Chondrocyte (in vitro differentiated cells): ENCODE data around the gene RBMS1. TPM values are rescaled to one million over a fixed set of nuclear protein-coding genes. Genes with fewer than 3 reads are reported as not detected.
A peak's percentile ranks its signal among the peaks of the same experiment; 100 is the strongest.

Source experiments
- DNase-seq: peaks from one replicate; pipeline ENCODE4 v3.0.0; 2021; ENCODE audit warnings: mixed read lengths, low spot score
- H3K27ac Mint-ChIP-seq: one replicate; pipeline ENCODE4 v1.8.0; 2021; ENCODE audit warnings: mild to moderate bottlenecking, moderate library complexity, mixed read lengths; ENCODE audit not compliant: unreplicated experiment
- H3K27me3 Mint-ChIP-seq: 2 replicates; pipeline ENCODE4 v1.8.0; 2021; ENCODE audit warnings: low read depth, mixed read lengths
- H3K36me3 Mint-ChIP-seq: 2 replicates; pipeline ENCODE4 v1.8.0; 2021; ENCODE audit warnings: low read depth, mixed read lengths
- H3K4me1 Mint-ChIP-seq: 2 replicates; pipeline ENCODE4 v1.8.0; 2021; ENCODE audit warnings: low read depth, mild to moderate bottlenecking, mixed read lengths
- H3K4me3 Mint-ChIP-seq: one replicate; pipeline ENCODE4 v1.8.0; 2021; ENCODE audit warnings: mild to moderate bottlenecking, moderate library complexity, mixed read lengths; ENCODE audit not compliant: unreplicated experiment
- H3K9me3 Mint-ChIP-seq: 2 replicates; pipeline ENCODE4 v1.8.0; 2021; ENCODE audit warnings: low read depth, mixed read lengths
- CTCF ChIP-seq: fragments of 200-600 bp; sonication (generic); IDR thresholded peaks from 2 replicates; pipeline ENCODE4 v1.5.0; 2021; ENCODE audit warnings: antibody characterized with exemption, mild to moderate bottlenecking, moderate library complexity
- total RNA-seq: library from RNA; stranded (reverse); gene quantifications from 3 replicates; pipeline ENCODE4 v1.2.1, GENCODE V29; 2021

The RBMS1 gene
- total RNA-seq, 1 donor from 2014 or later = 133 TPM

- Mint-ChIP-seq H3K9me3 (no peaks in the 10 kb centered on the region), H3K27me3 (no peaks in the 10 kb centered on the region), H3K4me1 (peaks cover 86% of the 10 kb centered on the region), H3K4me3 (no peak overlapping the region), H3K36me3 (peaks cover 4% of the 10 kb centered on the region), H3K27ac (peak overlapping the region; percentile 3)
- DNase-seq = no peak
- TF ChIP-seq CTCF = no peak
These were observed 173.9 kb downstream of the RBMS1 start for GRCh38 chr2:160319700-160320099.

DNA sequence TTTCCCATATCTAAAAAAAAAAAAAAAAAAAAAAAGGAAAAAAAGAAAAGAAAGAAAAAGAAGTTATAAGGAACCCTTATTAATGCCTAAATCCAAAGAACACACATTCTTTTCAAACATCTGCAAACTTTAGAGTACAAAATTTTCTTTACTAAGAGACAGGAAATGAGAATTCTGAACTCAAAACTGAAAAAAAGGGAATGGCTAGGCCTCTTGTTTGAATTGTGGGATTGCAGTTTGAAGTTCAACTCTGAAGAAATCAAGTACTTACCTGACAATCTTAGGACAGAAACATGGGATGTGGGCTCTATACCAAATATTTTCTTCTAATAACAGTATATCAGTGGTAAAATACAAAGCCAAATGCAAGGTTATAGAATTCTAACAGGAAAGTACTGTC lies 175.4 kb downstream of the RBMS1 start:
- Mint-ChIP-seq H3K4me3 (no peak overlapping the region), H3K4me1 (peaks cover 86% of the 10 kb centered on the region), H3K27me3 (no peaks in the 10 kb centered on the region), H3K36me3 (peaks cover 6% of the 10 kb centered on the region), H3K27ac (peak overlapping the region; percentile 18), H3K9me3 (no peaks in the 10 kb centered on the region)
- no peak for TF ChIP-seq CTCF
- no peak for DNase-seq

GRCh38 chr2:160317181-160318099 lies 176.2 kb downstream of the RBMS1 start:
- Mint-ChIP-seq H3K4me1 (peaks cover 84% of the 10 kb centered on the region), H3K4me3 (no peak overlapping the region), H3K27ac (peak overlapping the region; percentile 64), H3K27me3 (no peaks in the 10 kb centered on the region), H3K9me3 (no peaks in the 10 kb centered on the region), H3K36me3 (peaks cover 6% of the 10 kb centered on the region)
- no peak for TF ChIP-seq CTCF
- DNase-seq = no peak

GRCh38 chr2:160315337-160315736 lies 178.3 kb downstream of the RBMS1 start:
- H3K27ac Mint-ChIP-seq = peak overlapping the region; percentile 78
- no peaks in the 10 kb centered on the region for H3K27me3 Mint-ChIP-seq
- H3K4me3 Mint-ChIP-seq = no peak overlapping the region
- H3K4me1 Mint-ChIP-seq = peaks cover 69% of the 10 kb centered on the region
- no peak for DNase-seq
- no peak for TF ChIP-seq CTCF
- H3K36me3 Mint-ChIP-seq = peaks cover 6% of the 10 kb centered on the region
- no peaks in the 10 kb centered on the region for H3K9me3 Mint-ChIP-seq

DNA sequence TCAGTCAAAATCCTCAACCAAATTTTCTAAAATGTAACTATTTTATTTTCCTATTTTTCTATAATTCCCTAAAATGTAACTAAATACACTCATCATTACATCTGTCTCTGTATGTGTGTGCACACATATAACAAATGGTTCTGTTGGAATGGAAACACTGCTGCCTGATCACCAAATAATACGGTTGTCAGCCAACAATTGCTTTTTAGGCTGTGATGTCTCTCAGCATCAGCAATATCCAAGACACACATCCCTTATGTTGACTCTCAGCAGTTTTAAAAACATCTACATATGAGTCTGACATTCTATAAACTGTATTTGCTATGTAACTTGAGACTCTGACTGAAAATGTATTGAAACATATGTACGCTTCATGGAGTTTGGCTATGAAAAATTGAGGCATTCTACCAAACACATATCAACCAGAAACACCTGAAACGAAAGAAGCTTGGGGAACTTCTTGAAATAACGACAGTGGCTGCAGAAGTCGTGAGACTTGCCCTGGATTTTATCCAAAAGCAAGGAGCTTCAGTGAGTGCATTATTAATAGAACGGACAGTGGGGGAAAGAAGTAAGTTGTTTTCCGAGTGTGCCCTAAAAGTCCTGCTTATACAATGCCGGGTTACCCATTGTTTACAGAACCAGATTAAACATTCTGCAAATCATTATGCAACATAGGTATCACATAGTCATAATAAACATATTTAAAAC lies 183.3 kb downstream of the RBMS1 start:
- peaks cover 13% of the 10 kb centered on the region for H3K36me3 Mint-ChIP-seq
- TF ChIP-seq CTCF = no peak
- peaks cover 60% of the 10 kb centered on the region for H3K4me1 Mint-ChIP-seq
- no peak overlapping the region for H3K4me3 Mint-ChIP-seq
- no peaks in the 10 kb centered on the region for H3K9me3 Mint-ChIP-seq
- no peak overlapping the region for H3K27ac Mint-ChIP-seq
- no peak for DNase-seq
- no peaks in the 10 kb centered on the region for H3K27me3 Mint-ChIP-seq
